Measurements from ENCODE around the gene ALG5.

ALG5 gene

GRCh38 chr13:36915896-36916640, 83.1 kb downstream of the ALG5 start:
- DNase-seq (ENCODE audit: low spot score): no peak

GRCh38 chr13:36915106-36915505, 84.0 kb downstream of the ALG5 start:
- DNase-seq (ENCODE audit: low spot score): no peak

GRCh38 chr13:36914648-36915047, 84.5 kb downstream of the ALG5 start:
- no peak for DNase-seq (ENCODE audit: low spot score)

GRCh38 chr13:36913463-36913862, 85.7 kb downstream of the ALG5 start:
- no peak for DNase-seq (ENCODE audit: low spot score)

- no peak for DNase-seq (ENCODE audit: low spot score)
Measured at GRCh38 chr13:36912973-36913372, 86.2 kb downstream of the ALG5 start.

- no peak for DNase-seq (ENCODE audit: low spot score)
Measured at GRCh38 chr13:36912369-36912768, 86.8 kb downstream of the ALG5 start.

- DNase-seq (ENCODE audit: low spot score): no peak
Measured at GRCh38 chr13:36910545-36910944, 88.6 kb downstream of the ALG5 start.

- peak; percentile 65 for DNase-seq (ENCODE audit: low spot score)
Measured at GRCh38 chr13:36907821-36908220, 91.3 kb downstream of the ALG5 start.

- DNase-seq (ENCODE audit: low spot score): no peak
Measured at GRCh38 chr13:36907266-36907665, 91.9 kb downstream of the ALG5 start.

- no peak for DNase-seq (ENCODE audit: low spot score)
Measured at GRCh38 chr13:36905944-36906343, 93.2 kb downstream of the ALG5 start.

GRCh38 chr13:36903925-36904595, 95.1 kb downstream of the ALG5 start:
- DNase-seq (ENCODE audit: low spot score): peak; percentile 73

Measured in D341Med (cell line).